PC-9 (cell line): ENCODE results near the gene ZIC4.

Experiments used
- CTCF ChIP-seq: fragments of 200-600 bp; sonication (generic); conservative IDR thresholded peaks from 2 replicates; pipeline ENCODE4 v1.6.1; 2017; ENCODE audit warnings: mixed run types, antibody characterized with exemption, mild to moderate bottlenecking, moderate library complexity
- EZH2 ChIP-seq: fragments of 200-600 bp; sonication (generic); IDR thresholded peaks from 2 replicates; pipeline ENCODE4 v1.8.0; 2017; ENCODE audit warnings: antibody characterized with exemption, low read depth

DNA sequence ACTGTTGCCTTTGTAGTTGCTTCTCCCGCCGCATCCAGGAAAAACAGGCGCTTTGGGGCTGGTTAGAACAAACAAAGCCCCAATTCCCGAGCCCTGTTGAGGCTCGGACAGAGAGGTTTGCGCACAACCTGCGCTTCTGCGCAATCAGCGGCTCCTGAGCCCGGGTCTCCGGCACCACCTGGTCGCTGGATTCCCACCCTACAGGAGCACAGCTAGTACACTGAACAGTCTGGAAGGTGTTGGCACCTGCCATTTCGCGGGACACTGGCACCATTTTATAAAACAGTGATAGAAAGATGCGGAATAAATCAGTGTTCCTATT lies 13.8 kb downstream of the ZIC4 start:
- TF ChIP-seq CTCF (no peak), EZH2 (no peak)
